ENCODE data around the gene LMNTD2.

Gene LMNTD2

DNA sequence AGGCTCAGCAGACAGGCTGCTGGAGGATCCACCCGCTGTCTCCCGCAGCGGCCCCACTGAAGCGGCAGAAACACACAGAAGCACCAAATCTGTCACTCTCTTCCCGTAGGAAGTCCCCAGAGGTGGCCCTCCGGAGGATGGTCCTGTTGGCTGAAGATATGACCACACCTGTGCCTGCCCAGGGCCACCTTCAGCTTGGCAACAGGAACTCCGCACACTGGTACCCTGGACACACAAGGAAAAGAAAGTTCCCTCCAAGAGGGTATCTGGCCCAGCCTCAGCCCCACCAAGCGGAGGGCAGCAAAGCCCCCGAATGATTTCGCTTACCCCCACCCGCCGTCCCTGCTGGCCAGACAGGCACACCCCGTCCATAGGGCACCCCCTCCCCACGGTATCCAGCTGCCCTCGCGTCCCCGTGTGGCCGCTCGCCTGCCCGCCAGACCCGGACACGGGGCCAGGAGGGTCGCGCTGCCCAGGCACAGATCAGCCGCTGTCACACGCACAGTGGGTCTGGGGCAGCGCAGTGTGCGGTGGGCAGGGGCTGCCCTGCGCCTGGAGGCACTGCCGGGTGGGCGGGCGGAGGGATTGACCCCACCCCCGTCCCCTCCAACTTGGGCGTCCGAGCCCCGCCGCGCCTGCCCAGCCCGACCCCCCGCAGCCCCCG, 7.2 kb upstream of the LMNTD2 start:
- DNase-seq, result no peak

DNA sequence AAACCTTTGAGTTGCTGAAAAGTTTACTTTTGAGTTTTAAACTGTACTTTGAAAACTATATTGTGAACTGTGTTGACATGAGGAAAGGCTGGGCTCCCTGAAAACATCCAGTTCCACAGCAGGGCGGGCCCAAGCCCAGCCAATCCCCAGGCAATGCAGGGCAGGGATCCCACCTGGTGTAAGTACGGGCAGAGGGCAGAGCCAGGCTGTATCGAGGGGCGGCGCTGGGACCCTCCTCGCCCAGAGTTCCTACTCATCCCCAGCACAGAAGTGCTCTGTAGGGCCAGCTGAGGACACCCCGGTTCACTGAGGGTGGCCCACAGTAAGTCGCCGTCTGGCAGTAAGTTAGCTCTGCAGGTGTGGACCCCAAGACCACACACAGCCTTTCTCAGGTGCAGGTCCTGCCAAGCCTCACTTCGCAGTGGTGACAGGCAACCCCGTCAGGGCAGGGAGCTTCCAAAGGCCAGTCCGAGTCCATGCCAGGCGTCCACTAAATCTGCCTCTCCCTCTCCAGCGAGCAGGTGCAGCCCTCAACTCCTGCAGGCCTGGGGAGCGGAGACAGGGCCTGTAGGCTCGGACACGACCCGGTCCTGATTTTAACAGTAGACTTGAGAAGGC, 6.6 kb upstream of the LMNTD2 start:
- DNase-seq, result no peak

DNA sequence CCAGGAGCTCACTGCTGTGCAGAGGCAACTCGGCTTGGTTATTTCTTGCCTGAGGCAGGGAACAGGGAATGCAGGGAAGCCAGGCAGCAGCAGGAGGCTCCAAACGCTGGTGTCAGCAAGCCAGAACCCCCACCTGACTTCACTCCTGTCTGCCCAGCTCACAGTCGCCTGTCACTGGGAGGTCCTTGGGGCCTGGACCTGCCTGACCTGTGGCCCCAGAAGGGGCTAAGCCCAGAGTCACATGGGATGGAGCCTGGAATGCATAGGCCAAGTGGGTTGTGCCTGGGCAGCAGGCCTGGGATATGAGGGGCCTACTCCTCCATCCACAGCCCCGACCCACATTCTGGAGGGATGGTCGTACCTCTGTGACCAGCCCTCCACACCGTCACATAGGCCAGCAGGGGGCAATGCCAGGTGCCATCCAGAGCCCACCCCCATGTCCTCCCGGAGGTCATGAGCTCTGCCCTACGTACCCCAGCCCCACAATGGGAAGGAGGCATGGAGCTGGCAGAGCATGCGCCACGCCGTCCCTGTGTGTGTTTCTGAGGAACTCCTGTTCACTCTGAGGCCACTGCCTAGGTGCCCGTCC, 5.5 kb upstream of the LMNTD2 start:
- peak; percentile 47 for DNase-seq

DNA sequence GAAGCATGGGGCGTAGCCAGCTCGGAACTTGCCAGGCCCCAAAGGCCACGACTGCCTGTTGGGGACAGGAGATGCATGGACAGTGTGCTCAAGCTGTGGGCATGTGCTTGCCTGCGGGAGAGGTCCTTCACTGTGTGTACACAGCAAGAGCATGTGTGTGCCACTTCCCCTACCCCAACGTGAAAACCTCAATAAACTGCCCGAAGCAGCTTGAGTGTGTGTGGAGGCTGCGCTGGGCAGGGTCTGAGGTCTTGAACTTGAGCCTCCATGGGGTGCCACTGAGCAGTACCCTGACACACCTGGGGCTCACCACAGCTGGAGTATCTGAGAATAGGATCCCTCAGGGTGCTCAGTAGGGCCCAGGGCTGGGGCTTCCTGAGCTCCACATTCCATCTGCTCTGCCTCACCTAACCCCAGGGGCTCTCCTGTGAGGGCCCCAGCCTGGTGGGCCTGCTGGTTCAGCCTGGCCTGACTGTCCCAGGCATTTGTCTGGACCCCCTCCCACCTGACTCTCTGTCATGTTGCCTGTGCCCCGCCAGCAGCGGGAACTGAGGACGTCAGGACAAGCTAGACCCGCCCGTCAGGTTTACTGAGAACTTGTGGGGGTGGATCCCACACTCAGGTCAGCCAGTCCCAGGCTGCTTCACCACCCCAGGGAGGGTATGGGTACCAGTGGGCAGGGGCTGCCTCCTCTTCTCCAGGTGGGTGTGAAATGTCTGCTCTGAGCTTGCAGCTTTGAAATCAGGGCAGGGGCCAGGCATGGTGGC, 3.5 kb upstream of the LMNTD2 start:
- no peak for DNase-seq

DNA sequence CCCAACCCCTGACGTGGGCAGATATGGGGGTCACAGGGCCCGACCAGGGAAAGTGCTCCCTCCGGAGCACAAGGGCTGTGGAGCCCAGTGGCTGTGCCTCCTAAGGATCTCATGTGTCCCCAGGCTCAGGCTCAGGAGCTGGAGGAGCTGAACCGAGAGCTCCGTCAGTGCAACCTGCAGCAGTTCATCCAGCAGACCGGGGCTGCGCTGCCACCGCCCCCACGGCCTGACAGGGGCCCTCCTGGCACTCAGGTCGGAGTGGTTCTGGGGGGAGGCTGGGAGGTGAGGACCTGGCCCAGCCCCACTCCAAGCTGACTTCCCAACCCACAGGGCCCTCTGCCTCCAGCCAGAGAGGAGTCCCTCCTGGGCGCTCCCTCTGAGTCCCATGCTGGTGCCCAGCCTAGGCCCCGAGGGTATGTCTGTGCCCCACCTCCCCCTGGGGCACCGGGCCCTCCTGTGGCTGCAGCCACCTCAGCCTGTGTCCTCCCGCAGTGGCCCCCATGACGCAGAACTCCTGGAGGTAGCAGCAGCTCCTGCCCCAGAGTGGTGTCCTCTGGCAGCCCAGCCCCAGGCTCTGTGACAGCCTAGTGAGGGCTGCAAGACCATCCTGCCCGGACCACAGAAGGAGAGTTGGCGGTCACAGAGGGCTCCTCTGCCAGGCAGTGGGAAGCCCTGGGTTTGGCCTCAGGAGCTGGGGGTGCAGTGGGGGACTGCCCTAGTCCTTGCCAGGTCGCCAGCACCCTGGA, 2.7 kb upstream of the LMNTD2 start:
- DNase-seq, result no peak

DNA sequence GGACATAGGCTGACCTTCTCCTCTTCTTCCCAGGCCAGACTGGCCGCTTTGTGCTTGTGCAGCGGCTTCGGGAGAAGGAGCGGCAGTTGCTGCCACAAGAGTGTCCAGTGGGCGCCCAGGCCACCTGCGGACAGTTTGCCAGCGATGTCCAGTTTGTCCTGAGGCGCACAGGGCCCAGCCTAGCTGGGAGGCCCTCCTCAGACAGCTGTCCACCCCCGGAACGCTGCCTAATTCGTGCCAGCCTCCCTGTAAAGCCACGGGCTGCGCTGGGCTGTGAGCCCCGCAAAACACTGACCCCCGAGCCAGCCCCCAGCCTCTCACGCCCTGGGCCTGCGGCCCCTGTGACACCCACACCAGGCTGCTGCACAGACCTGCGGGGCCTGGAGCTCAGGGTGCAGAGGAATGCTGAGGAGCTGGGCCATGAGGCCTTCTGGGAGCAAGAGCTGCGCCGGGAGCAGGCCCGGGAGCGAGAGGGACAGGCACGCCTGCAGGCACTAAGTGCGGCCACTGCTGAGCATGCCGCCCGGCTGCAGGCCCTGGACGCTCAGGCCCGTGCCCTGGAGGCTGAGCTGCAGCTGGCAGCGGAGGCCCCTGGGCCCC, 1.6 kb upstream of the LMNTD2 start:
- no peak for DNase-seq

DNA sequence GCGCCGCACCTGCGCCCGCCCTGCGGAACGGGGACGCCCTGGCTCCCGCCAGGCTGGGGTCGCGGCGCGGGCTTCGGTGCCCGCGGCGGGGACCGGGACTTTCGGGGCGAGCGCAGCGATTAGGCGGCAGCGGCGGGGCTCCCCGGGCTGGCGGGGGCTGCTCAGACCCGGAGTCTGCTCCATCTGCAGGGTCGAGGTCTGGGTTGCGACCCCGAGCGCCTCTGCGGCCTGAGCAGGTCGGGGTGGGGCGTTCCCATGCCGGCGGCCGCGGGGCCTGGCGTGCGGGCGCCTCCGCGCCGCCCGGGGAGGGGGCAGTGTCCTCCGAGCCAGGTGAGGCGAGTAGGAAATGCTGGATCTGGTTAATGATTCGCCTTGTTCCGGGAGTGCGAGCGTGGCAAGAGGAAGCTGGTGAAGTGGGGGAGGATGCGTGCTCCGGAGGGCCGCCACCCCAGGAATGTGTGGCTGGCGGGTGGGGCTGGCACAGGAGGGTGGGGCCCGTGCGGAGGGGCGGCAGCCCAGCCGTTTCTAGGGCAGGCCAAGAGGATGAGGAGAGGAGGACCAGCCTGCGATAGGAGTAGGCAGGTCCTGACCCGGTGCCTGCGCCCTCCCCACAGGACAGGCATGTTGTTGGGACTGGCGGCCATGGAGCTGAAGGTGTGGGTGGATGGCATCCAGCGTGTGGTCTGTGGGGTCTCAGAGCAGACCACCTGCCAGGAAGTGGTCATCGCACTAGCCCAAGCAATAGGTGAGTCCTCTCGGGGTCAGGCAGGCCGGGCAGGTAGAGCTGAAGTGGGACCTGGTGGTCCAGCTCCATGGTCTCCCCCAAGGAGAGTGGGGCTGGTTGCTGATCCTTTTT, 838 bp upstream of the LMNTD2 start:
- peak; percentile 59 for DNase-seq

DNA sequence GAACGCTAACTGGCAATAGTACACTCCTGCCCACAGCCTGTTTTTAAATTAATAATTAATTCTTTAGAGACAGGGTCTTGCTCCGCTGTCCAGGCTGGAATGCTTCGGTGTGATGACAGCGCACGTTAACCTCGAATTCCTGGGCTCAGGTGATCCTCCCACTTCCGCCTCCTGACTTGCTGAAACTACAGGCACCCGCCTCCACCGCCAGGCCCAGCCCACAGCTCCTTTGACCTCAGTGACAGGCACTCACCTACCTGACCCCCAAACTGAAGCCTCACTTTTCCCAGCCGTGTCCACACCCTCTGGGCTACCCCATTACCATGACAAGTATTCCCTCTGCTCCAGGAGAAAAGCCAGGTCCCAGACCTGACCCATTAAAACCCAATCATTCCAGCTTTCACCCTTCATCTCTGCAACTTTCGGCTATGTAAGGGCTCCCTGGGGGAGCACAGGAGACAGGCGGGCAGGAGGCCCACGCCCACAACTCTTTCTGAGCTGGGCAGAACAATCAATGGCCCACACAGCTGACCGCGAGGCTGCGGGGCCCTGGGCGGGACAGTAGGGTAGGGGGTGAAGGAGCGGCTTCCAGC, 730 bp downstream of the LMNTD2 start:
- DNase-seq, result no peak

DNA sequence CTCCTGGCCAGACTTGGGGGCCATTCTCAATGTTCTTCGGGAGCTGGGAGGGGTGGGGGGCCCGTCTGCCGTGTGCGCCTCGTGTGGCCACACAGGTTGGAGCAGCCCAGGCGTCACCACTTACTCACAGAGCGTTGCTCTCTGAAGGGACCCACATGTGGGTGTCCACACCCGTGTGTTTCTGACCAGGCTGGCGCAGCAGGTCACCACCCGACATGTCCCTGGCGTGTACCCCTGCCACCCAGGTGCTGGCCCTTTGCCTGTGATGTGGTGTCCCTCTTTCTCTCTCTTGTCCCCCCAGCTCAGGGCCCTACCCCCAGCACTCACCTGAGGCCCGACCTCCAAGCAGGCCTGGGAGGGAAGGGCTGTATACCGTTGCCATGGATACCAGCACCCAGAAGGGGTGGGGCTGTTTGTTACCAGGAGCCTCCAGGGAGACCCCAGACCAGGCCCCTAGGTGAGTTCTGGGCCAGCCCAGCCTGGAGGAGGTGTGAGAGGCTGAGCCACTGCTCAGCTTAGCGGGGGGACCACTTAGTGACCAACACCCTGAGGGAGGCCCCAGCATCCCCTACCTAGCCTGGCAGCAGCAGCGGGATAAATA, 1.4 kb downstream of the LMNTD2 start:
- peak; percentile 25 for DNase-seq

DNA sequence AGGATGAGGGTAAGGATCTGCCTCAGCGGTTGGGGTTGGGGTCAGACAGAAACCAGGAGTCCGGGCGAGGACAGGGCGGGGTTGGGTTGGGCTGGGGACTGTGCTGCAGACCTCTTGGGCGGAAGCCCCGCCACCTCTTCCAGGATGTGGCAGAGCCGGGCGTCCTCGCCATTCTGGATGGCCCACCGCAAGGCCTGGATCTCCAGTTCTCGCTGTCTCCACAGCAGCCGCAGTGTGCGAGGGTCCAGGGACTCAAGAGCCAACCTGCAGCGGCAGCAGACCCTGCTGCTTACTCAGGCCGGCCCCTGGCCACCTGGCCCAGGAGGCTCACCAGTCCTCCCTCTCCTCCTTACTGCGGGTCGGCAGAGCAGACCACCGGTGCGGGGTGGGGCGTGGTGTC, 2.0 kb downstream of the LMNTD2 start:
- no peak for DNase-seq

DNA sequence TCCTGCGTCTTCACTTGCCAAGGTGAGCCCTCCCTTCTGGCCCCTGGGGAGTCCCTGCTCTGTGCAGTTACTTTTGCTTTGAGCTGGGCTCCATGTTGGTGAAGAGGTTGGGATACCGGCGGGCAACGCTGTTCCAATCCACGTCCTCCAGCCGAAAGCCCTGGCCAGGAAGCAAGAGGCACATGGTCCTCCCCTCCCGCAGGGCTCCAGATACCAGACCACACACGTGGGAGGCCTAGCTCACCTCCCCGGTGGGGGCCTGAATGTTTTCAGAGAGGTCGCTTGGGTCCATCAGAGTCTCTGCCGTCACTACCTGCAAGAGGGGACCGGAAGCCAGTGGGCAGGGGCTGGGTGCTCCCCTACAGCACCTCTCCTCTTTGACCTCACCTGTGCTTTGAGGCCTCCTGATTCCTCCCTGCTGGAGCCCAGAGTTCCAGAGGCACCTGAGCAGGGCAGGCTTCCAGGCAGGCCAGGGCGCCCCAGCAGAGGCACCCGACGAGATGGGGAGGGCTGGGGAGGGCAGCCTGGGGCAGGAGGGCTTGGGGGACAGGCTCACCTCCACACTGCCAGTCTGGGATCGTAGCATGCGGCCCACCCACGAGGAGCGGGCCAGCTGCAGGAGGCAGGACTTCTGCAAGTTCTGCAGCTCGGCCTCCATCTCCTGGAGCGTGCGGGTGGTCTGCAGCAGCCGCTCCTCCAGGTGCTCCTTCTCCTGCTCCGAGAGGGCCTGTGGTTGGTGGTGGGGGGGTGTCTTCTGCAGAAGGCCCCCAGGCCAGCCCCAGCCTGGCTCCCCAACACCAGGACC, 3.0 kb downstream of the LMNTD2 start:
- no peak for DNase-seq

DNA sequence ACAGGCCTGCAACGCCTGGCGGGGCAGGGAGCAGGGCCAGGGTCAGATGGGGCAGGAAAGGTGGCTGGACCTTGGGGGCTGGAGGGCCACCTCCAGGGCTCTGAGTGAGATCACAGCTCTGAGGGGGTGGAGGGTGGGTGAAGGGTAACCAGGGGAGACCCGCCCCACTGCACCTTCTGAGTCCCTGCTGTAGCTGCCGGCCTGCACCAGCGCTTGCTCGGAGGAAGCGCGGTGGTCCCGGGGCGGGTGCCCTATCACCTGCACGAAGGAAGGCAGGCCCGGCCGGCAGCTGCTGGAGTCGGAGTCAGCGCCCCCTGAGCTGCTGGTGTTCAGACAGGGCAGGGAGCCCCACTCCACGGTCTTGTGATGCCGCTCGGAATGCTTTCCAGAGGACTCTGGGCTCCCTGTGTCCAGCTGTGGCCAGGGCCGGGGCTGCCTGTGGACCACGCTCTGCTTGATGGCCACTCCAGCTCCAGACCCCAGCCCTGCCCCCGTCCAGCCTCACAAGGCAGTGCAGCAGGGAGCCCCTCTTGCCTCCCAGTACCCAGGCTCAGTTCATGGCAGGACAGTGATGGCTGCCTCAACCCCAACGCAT, 3.8 kb downstream of the LMNTD2 start:
- no peak for DNase-seq

DNA sequence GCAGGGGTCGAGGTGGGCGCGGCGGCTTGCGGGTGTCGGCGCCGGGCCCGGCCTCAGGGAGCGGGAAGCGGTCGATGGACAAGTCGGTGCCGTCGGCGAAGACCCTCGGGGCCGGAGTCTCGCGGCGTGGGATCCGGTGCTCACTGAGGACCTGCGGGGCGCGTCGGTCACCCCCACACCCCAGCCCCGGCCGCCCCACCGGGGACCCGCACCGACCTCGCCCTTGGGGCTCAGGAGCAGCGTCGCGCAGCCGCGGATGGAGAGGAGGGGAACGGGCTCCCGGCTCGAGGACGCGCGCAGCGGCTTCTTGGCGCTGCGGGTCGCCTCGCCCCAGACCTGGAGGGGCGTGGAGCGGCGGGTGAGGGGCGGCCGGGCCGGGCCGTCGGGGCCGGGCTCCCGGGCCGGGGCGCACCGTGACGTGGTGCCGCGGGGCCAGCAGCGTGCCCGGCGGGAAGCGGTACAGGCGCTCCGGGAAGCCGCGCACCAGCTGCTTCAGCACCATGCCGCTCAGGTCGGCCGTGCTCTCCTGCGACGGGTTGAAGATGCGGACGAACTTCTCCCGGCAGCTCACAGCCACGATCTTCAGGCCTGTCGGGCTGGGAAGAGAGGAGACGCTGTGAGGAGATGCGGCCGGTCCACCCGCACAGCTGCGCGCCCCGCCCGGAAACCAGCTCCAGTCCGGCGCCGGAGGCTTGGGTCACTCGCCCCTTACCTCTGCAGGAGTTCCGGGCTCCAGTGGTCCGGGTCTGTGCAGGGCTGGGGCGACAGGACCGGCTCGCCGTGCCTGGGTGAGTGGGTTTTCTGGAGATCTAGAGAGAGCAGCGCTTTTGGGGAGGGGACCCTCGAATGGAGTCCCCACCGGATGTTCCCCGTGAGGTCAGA, 4.5 kb downstream of the LMNTD2 start:
- peak; percentile 64 for DNase-seq

DNA sequence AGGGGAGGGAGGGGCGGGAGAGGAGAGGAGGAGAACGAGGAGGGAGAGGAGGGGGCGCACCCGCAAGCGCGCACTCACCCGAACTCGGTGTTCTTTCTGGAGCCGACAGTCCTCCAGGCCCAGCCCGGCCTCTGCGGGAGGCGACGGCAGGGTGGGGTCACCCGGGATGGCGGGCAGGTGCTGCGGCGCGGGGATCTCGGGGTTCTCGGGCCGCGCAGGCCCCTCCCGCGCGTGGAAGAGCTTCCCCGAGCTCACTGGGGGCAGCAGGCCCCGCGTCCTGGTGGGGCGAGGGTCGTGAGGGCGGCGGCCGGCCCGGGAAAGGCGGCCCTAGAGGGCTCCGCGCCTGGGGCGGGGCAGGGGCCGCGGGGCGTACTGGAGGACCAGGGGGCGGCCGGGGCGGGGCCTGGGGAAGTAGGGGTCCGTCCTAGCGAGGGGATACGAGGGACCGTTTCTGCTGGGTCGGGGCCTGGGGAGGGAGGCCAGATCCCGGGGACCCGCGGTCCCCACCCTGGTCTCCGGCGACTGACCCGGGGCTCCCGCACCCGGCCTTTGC, 5.2 kb downstream of the LMNTD2 start:
- no peak for DNase-seq

DNA sequence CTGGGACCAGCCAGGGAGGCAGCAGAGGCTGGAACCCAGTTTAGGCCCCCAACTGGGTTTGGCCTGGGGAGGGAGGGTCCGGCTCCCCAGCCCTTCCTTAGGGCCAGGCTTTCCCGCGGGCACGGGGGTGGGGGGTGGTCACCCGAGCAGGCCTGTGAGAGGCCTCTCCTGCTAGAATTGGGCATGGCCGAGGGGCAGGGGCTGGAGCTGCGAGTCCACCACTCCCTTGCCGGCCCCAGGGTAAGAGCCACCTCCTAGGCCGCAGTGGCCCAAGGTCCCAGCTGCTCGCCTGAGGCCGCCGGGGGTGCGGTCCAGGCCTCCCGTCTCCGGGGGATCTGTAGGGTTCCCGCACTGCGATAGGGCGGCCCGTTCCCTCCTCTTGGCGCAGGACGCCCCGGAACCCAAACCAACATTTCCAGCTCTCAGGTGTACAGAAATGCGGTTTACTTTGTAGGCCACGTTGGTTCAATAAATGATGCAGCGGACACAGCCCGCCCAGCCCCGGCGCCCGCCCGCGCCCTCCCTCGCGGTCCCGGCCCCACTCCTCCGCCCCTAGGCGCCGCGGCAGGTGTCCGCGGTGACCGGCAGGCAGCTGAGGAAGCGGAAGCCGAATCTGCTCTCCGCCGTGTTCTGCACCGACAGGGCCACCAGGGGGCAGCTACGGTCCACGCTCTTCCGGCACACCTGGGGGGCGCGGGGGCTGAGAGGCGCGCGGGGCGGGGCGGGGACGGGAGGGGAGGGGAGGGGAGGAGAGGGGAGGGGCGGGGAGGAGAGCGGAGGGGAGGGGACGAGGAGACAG, 5.9 kb downstream of the LMNTD2 start:
- DNase-seq, result peak; percentile 96

DNA sequence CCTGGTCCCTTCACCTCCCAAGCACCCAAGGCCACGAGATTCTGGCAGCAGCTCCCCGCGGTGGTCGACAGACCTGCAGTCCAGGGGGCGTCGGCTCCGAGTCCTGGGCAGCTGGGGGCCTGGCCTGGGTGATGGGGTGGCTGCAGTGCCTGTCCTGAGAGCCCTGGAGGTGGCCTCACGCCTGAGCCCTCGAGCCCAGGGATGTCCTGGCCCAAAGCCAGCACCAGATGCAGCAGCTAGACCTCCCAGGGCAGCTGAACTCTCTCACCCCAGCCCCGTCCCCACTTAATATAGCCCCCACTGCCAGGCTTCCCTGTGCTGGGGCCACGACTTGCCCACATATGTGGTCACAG, 6.6 kb downstream of the LMNTD2 start:
- peak; percentile 39 for DNase-seq

Measured in NCI-H69 (cell line).